ENCODE measurements around the gene CAV1. TPM values are rescaled to one million over a fixed set of nuclear protein-coding genes. Genes with fewer than 3 reads are reported as not detected.

CAV1 gene
- total RNA-seq, 1 experiment from 2014 or later: 79.9 TPM

- H3K36me3 ChIP-seq (replicated peaks; ENCODE audit: control insufficient read depth, insufficient read depth, low read length): no peaks in the 10 kb centered on the region
- no peak for DNase-seq
Observed at GRCh38 chr7:116598278-116598677, 73.4 kb downstream of the CAV1 start.

DNA sequence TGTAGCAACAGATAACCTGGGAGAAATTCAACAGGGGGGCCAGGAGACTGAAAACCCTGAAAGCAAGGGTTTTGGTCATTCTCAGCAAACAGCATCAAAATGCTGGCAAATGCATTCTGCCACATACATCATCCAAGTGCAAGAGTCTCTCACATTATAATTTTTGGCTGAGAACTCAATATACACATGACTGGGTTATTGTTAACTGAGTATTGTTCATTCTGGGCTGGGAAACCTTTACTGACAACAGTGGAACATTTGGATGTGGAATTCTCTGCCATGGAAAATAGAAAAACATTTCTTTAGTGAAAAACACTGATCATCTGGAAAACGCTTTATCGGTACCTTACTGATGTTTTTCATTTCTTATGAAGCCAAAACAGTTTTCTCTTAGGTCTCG, 74.0 kb downstream of the CAV1 start:
- Histone ChIP-seq H3K36me3 (replicated peaks; ENCODE audit: control insufficient read depth, insufficient read depth, low read length) (no peaks in the 10 kb centered on the region), H3K27me3 (ENCODE audit: control insufficient read depth, insufficient read depth, low read length) (no peaks in the 10 kb centered on the region), H3K4me3 (ENCODE audit: insufficient read depth, low read depth, low read length) (no peak overlapping the region)
- no peak for DNase-seq

More at GRCh38 chr7:116598278-116598677, 73.4 kb downstream of the CAV1 start:
- Histone ChIP-seq H3K27me3 (ENCODE audit: control insufficient read depth, insufficient read depth, low read length) (no peaks in the 10 kb centered on the region), H3K4me3 (ENCODE audit: insufficient read depth, low read depth, low read length) (no peak overlapping the region)

DNA sequence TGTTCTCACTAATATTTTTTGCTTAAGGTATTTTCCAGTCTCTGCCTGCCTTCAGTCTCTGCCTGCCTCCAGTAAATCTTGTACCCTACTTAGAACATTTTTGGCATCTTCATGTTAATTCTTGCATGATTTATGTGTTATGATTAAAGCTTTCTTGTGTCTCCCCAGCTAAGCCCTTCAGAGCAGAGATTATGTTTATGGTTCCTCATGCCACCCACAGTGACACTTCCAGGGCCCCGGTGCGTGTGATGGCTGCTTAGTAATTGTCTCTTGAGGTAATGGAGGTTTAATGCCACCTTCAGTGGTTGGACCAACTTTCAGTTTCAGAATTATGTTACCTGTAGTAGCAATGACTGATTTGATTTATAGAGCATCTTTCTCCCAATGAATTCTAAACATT, 76.6 kb downstream of the CAV1 start:
- DNase-seq: no peak
- no peaks in the 10 kb centered on the region for H3K36me3 ChIP-seq (replicated peaks; ENCODE audit: control insufficient read depth, insufficient read depth, low read length)
- no peaks in the 10 kb centered on the region for H3K27me3 ChIP-seq (ENCODE audit: control insufficient read depth, insufficient read depth, low read length)
- H3K4me3 ChIP-seq (ENCODE audit: insufficient read depth, low read depth, low read length): no peak overlapping the region

DNA sequence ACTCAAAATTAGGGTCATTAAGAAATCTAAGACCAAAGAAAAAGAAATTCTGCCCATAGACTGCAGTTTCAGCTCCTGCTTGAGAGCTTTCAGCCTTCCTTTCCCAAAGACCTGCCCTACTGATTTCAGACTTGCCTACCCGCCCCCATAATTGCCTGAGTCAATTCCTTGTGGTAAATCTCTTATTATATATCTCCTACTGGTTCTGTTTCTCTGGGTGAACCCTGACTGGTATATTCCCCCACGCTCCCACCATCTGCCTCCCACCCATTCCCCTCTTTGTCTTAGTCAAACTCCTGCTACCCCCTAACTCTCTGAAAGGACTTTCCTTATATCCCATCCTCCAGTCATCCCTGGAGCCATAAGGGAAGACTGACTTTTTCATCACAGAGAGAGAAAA, 82.5 kb downstream of the CAV1 start:
- no peaks in the 10 kb centered on the region for H3K36me3 ChIP-seq (replicated peaks; ENCODE audit: control insufficient read depth, insufficient read depth, low read length)
- DNase-seq: no peak
- H3K4me3 ChIP-seq (ENCODE audit: insufficient read depth, low read depth, low read length): no peak overlapping the region
- no peaks in the 10 kb centered on the region for H3K27me3 ChIP-seq (ENCODE audit: control insufficient read depth, insufficient read depth, low read length)

DNA sequence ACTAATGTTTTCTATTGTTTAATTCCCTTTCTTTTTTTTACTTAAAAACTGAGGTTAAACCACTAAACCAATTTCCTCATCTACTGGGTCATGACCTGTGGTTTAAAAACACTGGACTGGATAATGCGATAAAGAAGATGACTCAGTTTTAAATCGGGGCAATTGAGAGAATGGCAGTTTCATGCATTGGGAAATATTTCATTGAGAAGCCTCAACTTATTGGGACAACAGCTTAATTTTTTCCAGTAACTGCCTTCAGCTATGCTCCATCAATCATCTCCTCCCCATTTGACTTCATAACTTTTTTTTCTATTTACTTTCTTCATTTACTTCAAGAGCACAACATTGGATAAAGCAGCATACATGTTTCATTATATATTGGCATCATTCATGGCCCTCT, 85.4 kb downstream of the CAV1 start:
- no peak for DNase-seq
- no peaks in the 10 kb centered on the region for H3K36me3 ChIP-seq (replicated peaks; ENCODE audit: control insufficient read depth, insufficient read depth, low read length)
- H3K4me3 ChIP-seq (ENCODE audit: insufficient read depth, low read depth, low read length): no peak overlapping the region
- H3K27me3 ChIP-seq (ENCODE audit: control insufficient read depth, insufficient read depth, low read length): no peaks in the 10 kb centered on the region

DNA sequence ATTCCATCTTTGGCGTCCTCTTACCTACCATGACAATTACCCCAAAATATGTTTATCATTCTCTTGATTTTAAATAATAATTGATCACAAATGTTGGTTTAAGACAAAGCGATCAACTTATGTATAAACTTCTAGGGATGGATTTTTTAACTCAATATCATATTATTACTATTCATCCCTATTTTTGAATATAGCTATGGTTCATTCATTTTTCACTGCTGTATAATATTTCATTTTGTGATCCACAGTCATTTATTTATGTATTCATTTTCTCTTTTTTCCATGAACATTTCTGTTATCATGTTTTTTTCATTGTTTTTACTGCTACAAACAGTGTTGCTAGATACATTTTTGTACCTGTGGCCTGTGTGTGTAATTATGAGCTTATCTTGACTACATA, 85.9 kb downstream of the CAV1 start:
- H3K36me3 ChIP-seq (replicated peaks; ENCODE audit: control insufficient read depth, insufficient read depth, low read length): no peaks in the 10 kb centered on the region
- no peaks in the 10 kb centered on the region for H3K27me3 ChIP-seq (ENCODE audit: control insufficient read depth, insufficient read depth, low read length)
- no peak overlapping the region for H3K4me3 ChIP-seq (ENCODE audit: insufficient read depth, low read depth, low read length)
- no peak for DNase-seq

Other genes starting within 250 kb of the CAV1 start
- gene CAV2, start 25.3 kb upstream of the CAV1 start, total RNA-seq (2014; rRNA removed; shearing (Covaris generic)): 8.0 and 9.5 TPM in 2 replicates
- gene MET, start 147.2 kb downstream of the CAV1 start, total RNA-seq (2014; rRNA removed; shearing (Covaris generic)): 14.6 and 25.4 TPM in 2 replicates

Measured in H7 (cell line).